Suppressor macrophage treated with lipopolysaccharide for 4 hours (primary cell): ENCODE measurements around the gene PHKA2.

ENCODE experiments used
- DNase-seq: peaks from one replicate; pipeline ENCODE4 v3.0.0-alpha.2; 2020

The PHKA2 gene

DNA sequence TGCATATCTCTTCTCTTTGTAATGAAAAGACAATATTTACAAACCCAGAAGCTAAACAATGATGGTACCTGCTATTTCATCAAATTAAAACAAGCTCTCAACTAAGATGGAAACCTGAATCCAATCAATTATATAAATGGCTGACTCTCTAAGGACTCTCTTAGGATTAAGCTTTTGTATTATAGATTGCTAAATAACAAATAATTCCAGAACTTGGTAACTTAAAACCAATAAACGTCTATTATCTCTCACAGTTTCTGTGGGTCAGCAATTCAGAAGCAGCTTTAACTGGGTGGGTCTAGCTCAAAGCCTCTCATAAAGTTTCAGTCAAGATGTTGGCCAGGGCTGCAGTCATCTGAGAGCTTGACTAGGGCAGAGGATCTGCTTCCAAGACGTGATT is 12.4 kb downstream of the PHKA2 start:
- no peak for DNase-seq

DNA sequence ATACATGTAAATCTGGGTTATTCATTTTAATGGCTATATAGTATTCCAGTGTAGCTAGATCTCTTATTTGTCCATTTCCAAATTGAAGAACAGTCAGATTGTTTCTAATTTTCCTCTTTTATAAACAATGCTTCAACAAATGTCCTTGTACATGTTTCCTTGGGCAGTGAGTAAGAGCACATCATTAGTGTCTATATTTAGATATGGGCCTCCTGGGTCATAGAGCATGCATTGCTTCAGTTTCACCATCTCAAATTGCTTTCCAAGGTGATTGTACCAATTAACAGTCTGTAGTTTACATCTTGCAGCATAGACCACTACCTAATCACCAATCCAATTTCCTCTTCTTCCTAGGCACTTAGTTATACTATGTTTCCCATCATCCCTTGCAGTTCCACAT is 13.4 kb downstream of the PHKA2 start:
- no peak for DNase-seq

DNA sequence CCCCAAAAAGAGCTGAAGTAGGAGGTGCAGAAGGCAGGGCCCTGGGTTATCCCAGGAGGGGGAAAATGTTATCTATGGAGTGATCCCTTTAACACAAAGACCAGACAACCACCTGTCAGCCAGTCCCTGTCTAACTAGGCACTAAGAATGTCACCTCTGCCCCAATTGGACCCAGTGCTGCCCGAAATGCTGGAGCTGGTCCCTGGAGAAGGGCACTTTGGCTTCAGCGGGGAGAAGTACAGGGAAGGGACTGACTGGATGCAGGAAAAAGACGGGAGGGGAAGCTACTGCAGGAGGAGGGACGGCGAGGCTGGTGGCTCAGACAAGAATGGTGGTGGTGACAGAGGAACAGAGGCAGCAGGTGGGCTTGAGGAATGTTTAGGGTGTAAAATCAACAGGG is 17.3 kb downstream of the PHKA2 start:
- no peak for DNase-seq

DNA sequence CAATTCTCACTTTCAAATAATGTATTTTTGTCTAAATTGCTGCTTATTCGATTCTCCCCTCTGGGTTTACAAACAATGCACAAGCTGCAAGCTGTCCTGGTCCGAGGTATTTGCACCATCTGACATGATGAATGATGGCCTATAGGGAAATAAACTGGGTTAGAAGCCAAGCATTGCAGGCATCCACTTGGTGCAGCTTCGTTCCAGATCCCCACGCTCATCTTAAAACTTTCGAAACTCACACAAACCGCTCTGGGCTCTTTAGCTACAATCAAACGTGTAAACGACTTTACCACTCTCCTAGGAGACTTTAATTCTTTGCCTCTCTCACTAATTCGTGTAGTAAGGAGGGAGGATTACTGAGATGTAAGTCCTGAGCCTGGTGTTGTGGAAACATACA is 19.0 kb downstream of the PHKA2 start:
- no peak for DNase-seq

DNA sequence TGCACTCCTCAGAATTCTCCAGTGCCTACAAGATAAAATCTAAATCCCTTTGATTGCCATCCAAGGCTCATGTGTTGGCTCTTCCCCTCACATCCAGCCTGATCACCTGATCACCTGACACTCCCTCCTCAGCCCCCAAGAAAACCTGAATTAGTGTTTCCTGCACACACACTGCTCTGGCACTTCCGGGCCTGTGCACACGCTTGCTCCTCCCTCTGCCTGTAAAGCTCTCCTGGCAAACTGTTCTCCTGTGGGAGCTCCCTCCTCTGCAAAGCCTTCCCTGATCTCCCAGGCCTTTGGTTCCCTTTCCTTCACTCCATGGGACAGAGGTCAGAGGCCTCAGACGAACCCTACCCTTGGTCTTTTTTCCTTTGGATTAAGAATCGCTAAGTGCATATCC is 19.9 kb downstream of the PHKA2 start:
- DNase-seq = no peak

DNA sequence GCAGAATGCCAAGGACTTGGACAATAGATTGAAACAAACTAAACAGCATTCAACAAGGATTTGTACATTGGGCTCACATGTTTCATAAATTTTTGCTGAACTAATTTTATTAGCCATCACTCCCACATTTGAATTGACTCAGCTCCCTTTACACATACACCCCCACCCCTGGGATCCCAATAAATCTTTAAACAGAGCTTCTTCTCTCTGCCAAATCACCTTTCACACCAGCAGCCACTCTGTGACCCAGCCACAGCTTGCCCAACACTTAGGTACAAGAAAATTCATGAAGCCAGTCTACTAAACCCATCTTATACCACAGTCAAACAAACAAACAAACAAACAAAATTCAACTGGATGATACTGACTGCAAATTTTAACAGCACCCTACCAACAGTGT is 21.6 kb downstream of the PHKA2 start:
- DNase-seq = no peak

DNA sequence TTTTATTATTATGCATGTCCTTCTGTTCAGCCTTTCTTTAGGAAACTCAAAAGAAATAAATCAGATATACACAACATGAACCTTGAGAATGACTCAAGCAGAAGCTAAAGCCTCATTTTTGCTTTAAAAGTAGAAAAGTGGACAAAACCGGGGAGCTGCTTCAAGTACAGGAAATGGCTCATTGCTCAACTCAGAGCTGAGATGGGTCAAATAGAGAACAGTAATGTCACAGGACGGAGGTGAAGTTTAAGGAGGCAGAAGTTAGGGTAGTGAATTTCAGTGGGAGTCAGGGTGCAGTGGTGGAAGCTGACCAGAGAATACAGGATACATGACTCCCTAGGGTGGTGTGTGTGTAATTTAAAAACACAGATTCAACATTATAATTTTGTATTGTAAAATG is 22.2 kb downstream of the PHKA2 start:
- DNase-seq = peak; percentile 49

DNA sequence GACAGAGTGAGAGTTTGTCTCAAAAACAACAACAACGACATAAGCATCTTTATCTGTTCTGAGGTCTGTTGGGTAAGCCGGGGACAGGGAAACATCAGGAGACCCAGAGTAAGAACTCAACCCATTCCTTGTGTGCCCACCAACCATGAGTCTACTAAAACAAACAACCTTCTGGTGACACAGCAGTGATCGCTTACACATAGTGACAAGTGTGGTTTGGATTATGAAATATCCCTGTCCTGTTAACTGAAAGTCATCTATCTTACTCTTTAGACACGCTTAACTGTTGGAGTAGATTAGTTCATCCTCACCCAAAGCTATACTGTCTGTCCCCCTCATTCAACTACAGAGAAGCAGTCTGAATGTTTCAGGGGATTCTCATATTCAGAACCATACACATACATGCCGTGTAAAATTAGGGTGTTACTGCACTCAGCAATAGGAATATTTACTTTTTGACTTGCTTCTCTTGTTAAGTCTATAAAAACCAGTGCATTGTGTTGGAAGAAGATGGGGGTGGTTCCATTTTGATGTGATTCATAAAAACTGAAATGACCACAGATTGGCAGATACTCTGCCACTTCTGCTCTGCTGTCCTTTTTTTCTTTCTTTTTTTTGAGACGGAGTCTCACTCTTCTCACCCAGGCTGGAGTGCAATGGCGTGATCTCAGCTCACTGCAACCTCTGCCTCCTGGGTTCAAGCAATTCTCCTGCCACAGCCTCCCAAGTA is 27.4 kb downstream of the PHKA2 start:
- DNase-seq = peak; percentile 50

DNA sequence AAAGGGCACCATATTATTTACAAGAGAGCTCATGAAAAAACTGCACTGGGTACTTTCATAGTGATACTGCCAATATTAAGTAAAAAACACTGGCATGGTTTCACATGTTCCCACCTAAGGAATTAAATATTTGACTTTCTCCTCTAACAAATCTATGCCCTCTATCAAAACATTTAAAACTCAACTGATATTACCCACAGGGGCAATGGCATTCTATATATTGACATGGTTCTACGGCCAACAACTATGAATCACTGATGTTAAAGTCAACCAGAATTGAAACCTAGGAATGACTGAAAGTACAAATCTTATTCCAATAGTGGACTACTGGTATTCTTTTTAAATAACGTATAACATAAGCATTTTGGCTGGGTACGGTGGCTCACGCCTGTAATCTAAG is 28.2 kb downstream of the PHKA2 start:
- DNase-seq = no peak

DNA sequence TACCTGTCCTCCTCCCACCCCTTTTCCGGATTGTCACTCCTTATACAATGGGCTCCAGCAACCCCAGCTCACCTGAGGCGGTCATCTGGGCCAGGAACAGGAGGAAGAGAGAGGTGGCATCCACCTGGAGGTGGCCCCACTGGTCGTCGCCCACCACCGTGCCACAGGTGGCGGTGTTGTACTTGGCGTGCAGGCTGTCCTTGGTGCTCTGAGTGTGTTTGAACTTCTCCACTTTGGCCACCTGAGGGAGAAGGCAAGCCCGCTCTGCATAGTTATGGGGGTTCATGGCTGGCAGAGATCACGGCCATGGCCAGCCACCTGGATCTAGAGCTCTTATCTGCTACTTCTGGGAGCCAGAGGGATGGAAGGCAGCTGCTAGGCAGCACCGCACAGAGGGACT is 32.9 kb downstream of the PHKA2 start:
- no peak for DNase-seq

DNA sequence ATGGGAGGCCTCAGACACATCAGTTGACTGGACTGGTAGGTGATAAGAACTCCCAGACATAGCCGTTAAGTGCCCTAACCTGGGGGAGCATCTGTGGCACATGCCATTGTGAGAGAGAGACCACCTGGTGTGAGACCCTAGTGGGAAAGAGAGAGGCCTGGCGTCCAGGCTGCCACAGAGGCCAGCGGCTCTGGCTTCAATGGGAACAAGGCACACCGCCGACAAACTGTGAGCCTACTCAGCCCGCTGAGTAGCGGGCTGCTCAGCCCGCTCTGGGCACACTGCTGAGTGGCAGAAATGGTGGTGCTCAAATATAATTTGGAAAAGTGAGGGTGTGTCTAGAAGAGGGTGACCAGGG is 34.0 kb downstream of the PHKA2 start:
- DNase-seq = no peak

DNA sequence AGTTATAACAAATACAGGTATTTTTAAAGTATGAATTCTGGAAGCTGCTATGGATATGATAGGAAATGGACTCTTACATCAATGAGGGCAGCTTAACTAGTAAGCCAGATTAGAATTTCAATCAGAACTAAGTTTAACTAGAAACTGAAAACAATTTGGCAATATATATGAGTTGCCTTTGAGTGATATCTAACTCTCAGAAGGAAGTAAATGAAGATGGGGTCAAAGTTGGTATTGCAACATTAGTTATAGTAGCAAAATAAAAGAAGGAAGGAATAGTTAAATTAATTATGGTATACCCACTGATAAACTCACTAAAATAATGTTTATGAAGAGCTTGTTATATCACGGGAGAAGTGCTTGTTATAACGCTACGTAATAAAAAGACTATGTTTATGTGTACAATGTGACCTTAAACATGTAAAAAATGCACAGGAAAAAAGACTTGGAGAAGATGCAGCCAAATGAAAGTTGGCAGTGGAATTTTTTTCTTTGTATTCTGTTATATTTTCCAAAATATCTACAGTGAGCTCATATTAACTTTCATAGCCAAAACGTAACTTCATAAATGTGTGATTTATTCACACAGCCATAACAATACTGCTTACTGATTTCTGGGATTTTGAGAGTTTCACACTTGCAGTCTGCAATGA is 34.5 kb downstream of the PHKA2 start:
- DNase-seq = no peak

DNA sequence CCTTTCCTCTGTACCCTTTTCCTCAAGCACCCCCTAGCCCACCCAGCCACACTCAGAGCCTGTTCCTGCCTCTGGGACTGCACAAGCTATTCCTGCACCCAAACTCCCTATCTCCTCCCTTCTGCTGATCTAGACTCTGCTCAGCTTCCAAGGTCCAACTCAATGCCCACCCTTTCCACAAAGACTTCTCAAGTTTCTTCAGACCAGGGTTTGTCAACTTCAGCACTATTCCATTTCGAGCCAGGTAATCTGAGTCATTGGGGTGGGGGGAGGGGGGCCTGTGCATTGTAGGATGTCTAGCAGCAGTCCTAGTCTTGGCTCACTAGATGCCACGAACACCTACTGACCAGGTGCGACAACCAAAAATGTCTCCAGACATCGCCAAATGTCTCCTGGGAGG is 37.3 kb downstream of the PHKA2 start:
- no peak for DNase-seq

DNA sequence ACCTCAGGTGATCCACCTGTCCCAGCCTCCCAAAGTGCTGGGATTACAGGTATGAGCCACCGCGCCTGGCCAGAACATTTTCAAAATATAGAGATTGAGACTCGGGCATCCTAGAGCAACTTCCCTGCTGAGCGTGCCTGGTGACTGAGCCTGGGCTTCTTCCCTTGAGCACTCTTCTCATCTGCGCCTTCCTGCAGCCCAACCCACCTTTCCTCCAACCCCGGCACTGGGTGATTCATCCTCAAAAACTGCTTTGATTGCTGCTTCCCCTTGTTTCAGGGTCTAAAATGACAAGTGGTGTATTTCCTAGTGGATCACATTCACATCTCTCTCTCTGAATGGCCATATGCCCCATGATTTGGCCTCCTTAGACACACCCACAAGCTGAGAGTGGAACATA is 37.8 kb downstream of the PHKA2 start:
- no peak for DNase-seq

DNA sequence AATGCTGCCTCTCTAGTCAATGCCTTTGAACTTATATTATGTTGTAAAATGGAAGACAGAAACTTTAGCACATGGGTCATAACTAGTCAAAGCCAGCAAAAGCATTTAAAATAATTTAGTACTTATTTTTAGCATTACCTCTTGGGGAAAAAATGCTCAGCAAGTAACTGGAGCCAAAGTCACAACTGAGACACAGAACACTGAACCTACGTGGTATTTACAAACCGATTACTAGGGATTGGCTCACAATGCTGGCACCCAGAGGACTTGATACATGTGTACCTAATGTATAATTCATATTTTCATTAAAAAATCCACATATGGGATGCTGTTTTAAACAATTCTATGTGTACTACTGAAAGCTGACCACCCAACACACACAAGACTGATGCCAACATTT is 38.4 kb downstream of the PHKA2 start:
- DNase-seq = no peak

DNA sequence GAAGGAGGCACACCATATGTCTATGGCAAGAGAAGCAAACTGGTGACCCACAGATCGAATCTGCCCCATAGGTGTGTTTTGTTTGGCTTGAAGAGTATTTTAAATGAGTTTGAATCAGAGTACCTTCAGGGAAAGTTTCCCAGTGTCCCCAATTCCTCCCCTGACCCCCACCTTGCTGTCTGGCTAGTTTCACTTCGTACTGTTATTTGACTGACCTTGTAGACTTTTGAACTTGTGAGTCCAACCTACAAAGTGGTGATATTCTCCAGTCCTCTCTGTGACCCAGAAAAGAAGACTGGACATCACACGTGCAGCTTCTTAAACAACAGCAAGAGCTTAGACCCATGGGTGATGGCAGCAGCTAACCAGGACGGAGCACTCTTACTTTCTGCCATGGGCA is 39.4 kb downstream of the PHKA2 start:
- no peak for DNase-seq

DNA sequence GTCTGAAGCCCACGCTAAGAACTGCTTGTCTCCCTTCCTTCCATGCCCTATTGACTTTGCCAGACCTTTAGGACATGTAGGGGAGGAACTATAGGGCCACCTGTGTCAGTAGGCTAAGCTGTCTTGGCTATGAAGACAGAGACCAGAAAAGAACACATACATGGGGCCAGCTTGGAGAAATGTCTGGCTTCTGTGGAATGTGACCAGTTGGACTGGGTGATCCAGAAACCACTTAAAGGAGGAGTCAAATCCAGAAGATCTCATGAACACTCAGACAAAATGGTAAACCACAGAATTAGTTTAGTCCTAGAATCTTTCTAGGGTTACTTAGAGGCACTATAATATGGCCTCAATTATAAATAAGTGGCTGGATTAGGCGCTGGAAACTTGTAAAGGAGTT is 42.0 kb downstream of the PHKA2 start:
- DNase-seq = no peak

DNA sequence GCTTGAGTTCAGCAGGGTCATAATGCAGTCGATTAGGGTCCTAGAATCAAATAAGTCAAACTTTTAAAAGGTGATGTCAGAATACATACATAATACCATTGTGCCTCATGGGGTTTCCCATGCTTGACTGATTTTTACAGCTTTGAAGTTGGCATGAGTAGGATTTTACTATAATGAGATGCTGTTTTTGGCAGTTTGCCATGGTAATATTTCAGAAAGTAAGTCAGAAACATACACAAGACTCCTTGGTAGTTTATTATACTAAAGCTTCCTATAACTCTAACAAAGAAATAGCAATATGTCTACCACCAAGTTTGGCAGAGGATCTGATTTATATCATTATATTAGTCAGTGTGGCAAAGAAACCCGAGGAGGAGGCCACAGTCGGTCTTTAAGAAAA is 45.2 kb downstream of the PHKA2 start:
- no peak for DNase-seq

DNA sequence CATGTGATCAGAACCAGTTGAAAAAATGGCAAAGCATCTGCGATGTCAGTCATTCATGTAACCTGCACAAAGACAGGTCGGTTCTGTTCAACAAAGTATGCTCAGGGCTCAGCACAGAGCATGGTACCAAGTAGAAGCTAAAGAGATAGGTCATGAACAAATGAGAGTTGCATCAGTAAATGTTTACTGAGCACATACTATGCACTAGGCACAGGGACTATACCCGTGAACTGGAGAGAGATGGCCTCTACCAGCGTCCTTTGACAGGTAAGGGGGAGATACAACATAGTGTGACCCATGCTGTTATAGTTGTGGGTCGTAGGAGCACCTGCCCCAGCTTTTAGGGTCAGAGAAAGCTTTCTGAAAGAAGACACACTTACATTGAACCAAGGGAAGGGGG is 46.7 kb downstream of the PHKA2 start:
- no peak for DNase-seq

DNA sequence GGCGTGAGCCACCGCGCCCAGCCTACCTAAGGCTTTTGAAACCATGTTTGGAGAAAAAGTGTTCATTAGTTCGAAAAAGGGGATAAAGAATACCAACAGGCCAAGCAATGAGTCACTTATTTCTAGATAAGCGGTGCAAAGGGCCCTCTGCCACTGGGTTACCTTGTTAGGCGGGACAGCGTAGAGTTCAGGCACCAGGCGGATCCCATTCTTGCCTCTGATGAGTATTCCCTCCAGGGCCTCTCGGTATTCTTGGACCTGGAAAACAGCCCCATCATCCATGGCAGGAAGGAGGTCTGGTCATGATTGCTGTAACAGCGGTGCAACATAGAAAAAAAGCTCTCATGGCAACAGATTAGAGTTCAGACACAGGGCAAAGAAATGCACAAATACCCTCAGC is 48.0 kb downstream of the PHKA2 start:
- DNase-seq = no peak

DNA sequence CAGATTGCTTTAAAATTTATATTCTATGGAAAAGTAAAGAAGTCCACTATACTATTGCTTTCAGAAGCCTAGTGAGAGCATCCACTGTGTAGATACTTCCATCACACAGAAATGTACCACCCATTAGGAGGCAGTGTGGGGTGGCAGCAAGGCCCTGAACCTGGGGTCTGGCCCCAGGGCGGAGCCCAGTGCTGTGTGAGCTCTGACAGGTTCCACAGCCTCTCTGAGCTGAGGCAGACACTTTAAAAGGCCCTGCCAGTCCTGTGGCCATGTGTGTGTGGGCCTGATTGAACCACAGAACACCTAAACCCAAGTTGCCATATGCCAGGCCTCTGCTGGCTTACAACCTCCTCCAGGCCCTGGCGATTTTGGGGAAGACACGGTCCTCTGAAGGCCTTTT is 49.2 kb downstream of the PHKA2 start:
- DNase-seq = no peak

DNA sequence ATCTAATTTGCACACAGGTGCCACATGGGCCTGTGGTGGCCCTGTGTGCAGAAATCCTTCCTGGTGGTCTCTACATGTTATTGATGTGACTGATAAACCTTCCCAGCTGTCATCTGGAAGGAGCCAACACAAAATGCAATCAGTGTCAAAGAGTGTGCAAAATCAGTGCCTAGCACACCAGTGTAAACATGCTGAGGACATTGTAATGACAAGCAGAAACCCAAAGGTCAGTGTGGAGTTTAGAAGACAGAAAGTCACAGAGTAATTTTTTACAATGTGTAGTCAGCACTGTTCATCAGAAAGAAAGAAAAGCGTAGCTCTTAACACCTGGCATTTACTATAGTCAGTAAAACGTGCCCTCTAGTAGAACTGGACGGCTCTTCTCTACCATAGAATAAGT is 50.3 kb downstream of the PHKA2 start:
- DNase-seq = no peak

DNA sequence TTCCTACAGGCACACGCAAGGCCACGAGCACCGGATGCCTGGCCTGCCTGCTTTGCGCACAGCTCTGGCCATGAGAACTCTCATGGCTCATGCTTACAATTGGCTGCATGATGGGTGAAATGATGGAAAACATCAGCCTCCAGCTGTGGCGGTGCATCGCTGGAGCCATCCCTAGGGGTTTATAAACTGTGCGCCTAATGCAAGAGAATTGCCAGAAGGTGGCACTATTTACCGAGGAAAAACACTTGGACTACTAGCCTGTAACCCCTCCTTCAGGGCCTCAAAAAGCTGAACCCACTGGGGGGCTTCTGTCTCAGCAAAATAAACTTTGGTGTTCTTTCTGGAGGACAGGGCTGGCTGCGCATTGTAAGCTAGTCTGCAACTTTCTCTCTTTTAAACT is 51.9 kb downstream of the PHKA2 start:
- peak; percentile 30 for DNase-seq

DNA sequence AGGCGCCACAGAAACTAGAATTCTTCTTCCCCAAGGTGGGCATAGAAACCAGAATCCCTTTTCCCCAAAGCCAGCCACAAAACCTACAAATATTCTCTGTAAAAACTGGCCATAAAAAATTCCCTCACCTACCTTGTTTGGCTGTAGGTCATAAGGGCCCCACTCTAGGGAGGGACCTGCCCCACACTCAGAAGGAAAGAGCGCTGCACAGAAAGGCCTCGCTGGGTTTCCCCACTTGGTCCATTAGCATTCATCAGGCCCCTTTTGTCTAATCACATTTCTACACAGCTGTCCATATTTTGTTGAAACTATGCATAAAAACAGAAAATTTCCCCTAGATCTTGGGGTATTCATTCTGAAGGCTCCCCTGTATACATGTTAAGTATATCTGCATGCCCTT is 54.1 kb downstream of the PHKA2 start:
- DNase-seq = no peak

DNA sequence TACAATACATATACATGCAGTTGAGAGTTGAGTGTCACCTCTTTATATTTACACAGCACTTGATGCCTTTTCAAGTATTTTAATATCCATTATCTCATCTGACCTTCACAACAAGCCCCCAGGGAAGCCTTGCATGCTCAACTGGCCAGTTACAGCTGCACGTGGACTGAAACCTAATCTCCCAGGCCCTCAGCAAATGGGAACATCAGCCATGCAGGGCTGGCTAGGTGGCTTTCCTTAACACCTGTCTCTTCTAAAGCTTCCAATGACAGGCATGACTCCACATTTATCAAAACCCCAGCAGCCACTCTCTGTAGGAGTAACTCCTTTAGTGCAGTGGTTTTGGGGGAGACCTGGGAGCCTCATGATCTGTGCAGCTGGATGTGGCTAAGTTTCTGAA is 56.4 kb downstream of the PHKA2 start:
- no peak for DNase-seq
